Measurements from ENCODE around the gene NXPH4.

NXPH4 gene

GRCh38 chr12:57205931-57206330, 10.7 kb upstream of the NXPH4 start:
- DNase-seq, result no peak

- DNase-seq, result no peak
Measured at GRCh38 chr12:57207731-57208630, 8.6 kb upstream of the NXPH4 start.

- no peak for DNase-seq
Measured at GRCh38 chr12:57208631-57209282, 7.8 kb upstream of the NXPH4 start.

- no peak for DNase-seq
Measured at GRCh38 chr12:57209916-57210315, 6.7 kb upstream of the NXPH4 start.

- DNase-seq, result no peak
Measured at GRCh38 chr12:57210461-57210860, 6.1 kb upstream of the NXPH4 start.

DNA sequence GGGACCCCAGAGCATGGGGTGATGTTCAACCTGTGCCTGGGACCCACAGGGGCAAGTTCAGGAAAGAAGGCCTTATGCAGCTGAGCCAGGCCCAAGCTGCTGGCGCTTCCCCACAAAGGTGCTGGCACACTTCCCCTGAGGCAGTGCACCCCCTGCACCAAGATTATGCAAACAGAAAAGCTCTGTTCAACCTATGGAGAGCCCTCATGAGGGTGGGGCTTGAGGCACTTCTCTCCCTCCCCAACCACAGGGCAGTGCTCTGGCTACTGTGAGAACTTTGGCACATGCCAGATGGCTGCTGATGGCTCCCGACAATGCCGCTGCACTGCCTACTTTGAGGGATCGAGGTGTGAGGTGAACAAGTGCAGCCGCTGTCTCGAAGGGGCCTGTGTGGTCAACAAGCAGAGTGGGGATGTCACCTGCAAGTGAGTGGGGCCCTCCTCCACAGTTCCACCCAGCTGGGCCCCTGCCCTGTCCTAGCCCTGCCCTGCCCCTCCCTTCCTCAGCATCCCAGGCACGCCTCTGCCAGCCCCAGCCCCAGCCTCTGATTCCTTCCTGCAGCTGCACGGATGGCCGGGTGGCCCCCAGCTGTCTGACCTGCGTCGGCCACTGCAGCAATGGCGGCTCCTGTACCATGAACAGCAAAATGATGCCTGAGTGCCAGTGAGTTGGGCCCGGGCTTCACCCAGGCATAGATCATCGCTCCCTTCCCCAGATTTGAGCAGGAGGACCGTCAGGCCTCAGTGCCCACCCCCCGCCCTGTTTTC, 5.5 kb upstream of the NXPH4 start:
- peak; percentile 83 for DNase-seq

DNA sequence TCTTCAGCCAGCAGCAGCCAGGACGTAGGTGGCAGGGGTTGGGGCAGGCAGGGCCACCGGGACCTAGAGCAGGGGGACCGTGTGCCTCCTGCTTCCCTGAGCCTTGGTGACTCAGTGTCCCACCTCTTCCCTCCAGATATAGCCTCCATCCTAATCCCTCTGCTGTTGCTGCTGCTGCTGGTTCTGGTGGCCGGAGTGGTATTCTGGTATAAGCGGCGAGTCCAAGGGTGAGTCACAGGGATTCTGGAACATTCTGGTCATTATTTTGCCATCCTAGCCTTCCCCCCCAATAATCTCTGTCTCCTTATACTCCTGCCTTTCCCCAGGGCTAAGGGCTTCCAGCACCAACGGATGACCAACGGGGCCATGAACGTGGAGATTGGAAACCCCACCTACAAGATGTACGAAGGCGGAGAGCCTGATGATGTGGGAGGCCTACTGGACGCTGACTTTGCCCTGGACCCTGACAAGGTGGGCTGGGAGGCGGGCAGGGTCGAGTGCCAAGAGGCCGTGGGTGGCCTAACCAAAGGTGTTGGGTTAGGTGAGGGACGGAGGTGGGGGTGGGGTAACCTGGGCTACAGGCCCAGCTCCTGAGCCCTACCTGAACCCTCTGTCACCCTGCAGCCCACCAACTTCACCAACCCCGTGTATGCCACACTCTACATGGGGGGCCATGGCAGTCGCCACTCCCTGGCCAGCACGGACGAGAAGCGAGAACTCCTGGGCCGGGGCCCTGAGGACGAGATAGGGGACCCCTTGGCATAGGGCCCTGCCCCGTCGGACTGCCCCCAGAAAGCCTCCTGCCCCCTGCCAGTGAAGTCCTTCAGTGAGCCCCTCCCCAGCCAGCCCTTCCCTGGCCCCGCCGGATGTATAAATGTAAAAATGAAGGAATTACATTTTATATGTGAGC, 4.5 kb upstream of the NXPH4 start:
- DNase-seq, result no peak

DNA sequence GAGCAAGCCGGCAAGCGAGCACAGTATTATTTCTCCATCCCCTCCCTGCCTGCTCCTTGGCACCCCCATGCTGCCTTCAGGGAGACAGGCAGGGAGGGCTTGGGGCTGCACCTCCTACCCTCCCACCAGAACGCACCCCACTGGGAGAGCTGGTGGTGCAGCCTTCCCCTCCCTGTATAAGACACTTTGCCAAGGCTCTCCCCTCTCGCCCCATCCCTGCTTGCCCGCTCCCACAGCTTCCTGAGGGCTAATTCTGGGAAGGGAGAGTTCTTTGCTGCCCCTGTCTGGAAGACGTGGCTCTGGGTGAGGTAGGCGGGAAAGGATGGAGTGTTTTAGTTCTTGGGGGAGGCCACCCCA, 3.9 kb upstream of the NXPH4 start:
- no peak for DNase-seq

- DNase-seq, result peak; percentile 82
Measured at GRCh38 chr12:57213058-57213715, 3.4 kb upstream of the NXPH4 start.

GRCh38 chr12:57213763-57214397, 2.7 kb upstream of the NXPH4 start:
- no peak for DNase-seq

DNA sequence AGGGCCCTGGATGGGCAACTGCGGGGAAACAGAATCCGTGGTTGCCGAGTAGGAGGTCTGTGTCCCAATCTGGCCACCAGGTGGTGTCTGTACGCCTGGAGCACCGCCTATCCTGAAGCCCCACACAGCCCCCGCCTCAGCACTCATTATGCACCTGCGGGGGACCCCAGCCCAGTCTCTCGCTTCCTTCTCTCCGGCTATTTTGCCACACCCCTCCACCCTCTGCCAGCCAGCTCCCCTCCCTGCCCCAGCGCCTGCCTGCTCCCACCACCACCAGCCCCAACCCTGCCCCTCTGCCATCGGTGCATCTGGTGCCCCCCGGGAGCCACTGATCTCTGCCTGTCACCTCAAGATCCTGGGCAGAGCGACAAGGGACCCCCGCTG, 2.2 kb upstream of the NXPH4 start:
- peak; percentile 82 for DNase-seq

- DNase-seq, result no peak
Measured at GRCh38 chr12:57215065-57215464, 1.5 kb upstream of the NXPH4 start.

DNA sequence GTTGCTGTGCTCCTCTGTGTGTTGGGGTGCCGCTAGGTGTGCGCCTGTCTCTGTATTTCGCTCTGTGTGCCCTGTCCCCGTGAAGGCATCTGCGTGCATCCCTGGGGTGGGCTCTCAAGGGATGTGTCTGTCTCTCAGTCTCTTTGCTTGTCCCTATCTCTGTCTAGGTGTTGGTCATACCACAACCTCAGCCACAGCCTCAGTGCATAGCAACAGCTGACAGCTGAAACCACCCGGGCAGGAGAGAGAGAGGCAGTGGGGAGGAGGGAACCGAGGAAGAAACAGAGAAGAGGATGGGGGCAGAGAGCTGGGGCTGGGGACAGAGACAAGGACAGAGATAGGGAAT, 953 bp upstream of the NXPH4 start:
- peak; percentile 71 for DNase-seq

GRCh38 chr12:57216921-57217879, 606 bp downstream of the NXPH4 start:
- DNase-seq, result peak; percentile 47

DNA sequence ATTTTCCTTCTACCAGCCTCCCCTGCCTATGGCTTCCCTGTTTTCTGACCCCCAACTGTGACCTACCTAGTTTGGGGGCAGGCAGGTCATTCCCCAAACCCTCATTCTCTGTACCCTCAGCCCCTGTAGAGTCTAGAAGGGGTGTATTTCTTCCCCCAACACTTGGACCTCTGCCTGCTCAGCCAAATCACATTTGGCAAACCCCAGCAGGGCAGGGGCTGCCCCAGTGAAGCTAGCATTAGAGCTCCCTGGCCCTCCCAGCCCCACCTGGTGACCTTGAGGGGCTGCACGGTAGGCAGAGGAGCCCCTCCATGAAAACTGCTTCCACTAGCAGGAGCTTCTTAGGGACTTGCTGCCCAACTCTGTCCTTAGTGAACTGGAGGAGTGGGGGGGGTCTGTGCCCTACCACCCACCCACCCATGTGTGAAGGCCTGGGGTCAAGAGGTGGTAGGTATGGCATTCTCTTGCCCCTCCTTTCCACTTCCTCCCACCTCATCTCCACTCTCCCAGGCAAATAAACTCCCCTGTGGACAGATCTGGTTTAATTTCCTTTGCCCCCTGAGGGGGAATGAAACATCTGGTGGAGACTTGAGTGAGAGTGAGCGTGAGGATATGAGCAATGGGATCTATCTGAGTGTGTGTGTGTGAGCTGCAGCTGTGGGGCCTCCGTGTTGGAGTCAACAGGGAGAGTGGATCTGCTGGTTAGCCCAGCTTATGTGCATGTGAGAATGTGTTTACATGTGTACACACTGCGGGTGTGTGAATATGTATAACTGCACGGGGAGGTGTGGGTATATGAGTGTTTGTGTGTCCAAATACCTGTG, 1.6 kb downstream of the NXPH4 start:
- DNase-seq, result no peak

DNA sequence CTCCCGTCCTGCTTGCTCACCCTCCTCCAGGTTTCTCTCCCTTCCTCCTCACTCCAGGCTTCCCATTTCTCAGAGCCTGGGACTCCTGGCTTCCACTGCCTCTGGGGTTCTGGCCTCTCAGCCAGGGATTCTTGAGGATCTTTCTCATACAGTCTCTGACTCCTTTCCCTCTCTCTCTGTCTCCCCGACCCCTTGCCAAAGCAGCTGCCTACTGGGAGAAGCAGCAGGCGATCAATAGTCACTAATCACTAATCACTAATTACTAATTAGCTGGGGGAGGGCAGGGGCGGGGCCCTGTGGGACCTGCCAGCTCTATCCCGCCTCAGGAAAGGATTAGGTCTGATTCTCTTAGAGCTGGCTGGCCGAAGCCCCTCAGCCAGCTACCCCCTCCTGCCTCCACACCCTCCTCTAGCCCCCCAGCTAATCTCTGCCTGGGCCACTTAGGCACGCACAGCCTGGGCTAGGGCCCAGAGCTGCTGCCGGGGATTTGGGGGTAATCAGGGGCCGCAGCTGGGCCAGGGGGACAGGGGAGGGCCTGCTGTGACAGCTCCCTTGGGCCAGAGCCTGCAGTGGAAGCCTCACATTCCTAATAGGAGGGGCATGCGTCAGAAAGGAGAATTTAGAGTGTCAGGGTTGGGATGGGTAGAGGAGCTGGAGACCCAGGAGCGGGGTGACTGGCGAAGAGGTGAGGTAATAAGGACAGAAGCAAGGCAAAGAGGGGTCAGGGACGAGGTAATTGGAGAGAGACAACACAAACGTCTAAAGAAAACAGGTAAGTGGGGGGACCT, 2.8 kb downstream of the NXPH4 start:
- no peak for DNase-seq

- no peak for DNase-seq
Measured at GRCh38 chr12:57219993-57220754, 3.6 kb downstream of the NXPH4 start.

DNA sequence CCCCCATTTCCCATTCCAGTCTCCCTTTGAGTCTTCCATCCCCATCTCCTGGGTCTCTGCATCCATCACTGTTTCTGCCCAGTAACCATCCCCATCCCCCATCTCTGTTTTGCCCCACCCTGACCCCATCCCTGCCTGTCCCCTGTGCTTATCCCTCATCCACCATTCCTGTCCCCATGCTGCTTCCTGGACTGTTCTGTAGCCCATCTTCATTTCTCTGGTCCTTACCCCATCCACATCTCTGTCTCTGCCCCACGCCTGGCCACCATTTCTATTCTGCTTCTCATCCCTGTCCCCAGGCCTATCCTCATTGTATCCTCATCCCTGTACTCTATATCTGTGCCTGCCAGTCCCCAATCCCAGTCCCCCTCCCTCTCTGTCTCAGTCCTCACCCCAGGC, 4.2 kb downstream of the NXPH4 start:
- DNase-seq, result no peak
